OCI-LY7 (cell line): ENCODE results near the gene SNX27. TPM values are rescaled to one million over a fixed set of nuclear protein-coding genes. Genes with fewer than 3 reads are reported as not detected.

Experiments
- BruUV-seq: library from RNA; stranded (reverse); fragments of 400-500 nt; replicated peaks from 2 replicates; lab custom pipeline; 2021; lab: Mats Ljungman, UMichigan
- CTCF ChIA-PET: fragments of 300-600 bp; sonication (Branson Sonifier 250); formaldehyde crosslinking; loops from one replicate; lab custom pipeline; 2022; ENCODE audit warnings: antibody characterized with exemption; ENCODE audit not compliant: unreplicated experiment; lab: Charles Lee
- POLR2A ChIA-PET: fragments of 300-600 bp; sonication (Branson Sonifier 250); formaldehyde crosslinking; loops from one replicate; lab custom pipeline; 2022; ENCODE audit warnings: antibody characterized with exemption; lab: Charles Lee
- DNase-seq: peaks from one replicate; pipeline ENCODE4 v3.0.0-alpha.2; 2015; ENCODE audit warnings: low spot score
- H2AFZ ChIP-seq: fragments of 200-600 bp; sonication (generic), shearing (Covaris generic); 2 replicates; pipeline ENCODE4 v1.6.1; 2014; ENCODE audit warnings: mild to moderate bottlenecking, antibody characterized with exemption, low read length, moderate library complexity
- H3K27ac ChIP-seq: fragments of 200-600 bp; sonication (generic); 2 replicates; pipeline ENCODE4 v1.5.1; 2014; ENCODE audit warnings: mixed run types, low read depth, mild to moderate bottlenecking, moderate library complexity, low read length, inconsistent platforms; ENCODE audit not compliant: poor library complexity, severe bottlenecking
- H3K36me3 ChIP-seq: fragments of 200-600 bp; sonication (generic); 2 replicates; pipeline ENCODE4 v1.6.1; 2014; ENCODE audit warnings: mild to moderate bottlenecking, antibody characterized with exemption, low read length, moderate library complexity, mixed read lengths; ENCODE audit not compliant: insufficient read depth
- H3K4me1 ChIP-seq: fragments of 200-600 bp; sonication (generic); 2 replicates; pipeline ENCODE4 v1.5.1; 2014; ENCODE audit warnings: mild to moderate bottlenecking, low read length; ENCODE audit not compliant: insufficient read depth, poor library complexity, severe bottlenecking
- H3K4me2 ChIP-seq: fragments of 200-600 bp; sonication (generic); 2 replicates; pipeline ENCODE4 v1.6.1; 2014; ENCODE audit warnings: mild to moderate bottlenecking, low read length
- H3K4me3 ChIP-seq: fragments of 200-600 bp; sonication (generic); 2 replicates; pipeline ENCODE4 v1.5.1; 2014; ENCODE audit warnings: mild to moderate bottlenecking, low read depth, low read length; ENCODE audit not compliant: poor library complexity, severe bottlenecking
- H3K79me2 ChIP-seq: fragments of 200-600 bp; sonication (generic); 2 replicates; pipeline ENCODE4 v1.6.1; 2016; ENCODE audit warnings: low read depth, mild to moderate bottlenecking, low read length, moderate library complexity, mixed read lengths; ENCODE audit not compliant: insufficient read depth
- H3K9me2 ChIP-seq: fragments of 200-600 bp; sonication (generic); 2 replicates; pipeline ENCODE4 v1.6.1; 2016; ENCODE audit warnings: mild to moderate bottlenecking, low read length, mixed read lengths; ENCODE audit not compliant: insufficient read depth
- H3K9me3 ChIP-seq: fragments of 200-600 bp; sonication (generic); 2 replicates; pipeline ENCODE4 v1.6.1; 2014; ENCODE audit warnings: mild to moderate bottlenecking, mixed run types, low read length, mixed read lengths
- H4K20me1 ChIP-seq: fragments of 200-600 bp; sonication (generic); 2 replicates; pipeline ENCODE4 v1.6.1; 2014; ENCODE audit warnings: mild to moderate bottlenecking, antibody characterized with exemption, low read length, moderate library complexity, mixed read lengths; ENCODE audit not compliant: insufficient read depth
- EZH2phosphoT487 ChIP-seq: fragments of 200-600 bp; sonication (generic); IDR thresholded peaks from 2 replicates; pipeline ENCODE4 v1.6.1; 2018; ENCODE audit warnings: low read depth, borderline replicate concordance, mild to moderate bottlenecking, mixed run types, antibody characterized with exemption, low read length, moderate library complexity, mixed read lengths
- intact Hi-C: fragments of 100-400 bp; cut with micrococcal nuclease; formaldehyde crosslinking; loops from one replicate; pipeline ENCODE4 v1.10.0; 2022; ENCODE audit not compliant: unreplicated experiment
- total RNA-seq, 2 experiments: library from RNA; depleted of rRNA in 1 of 2; stranded (reverse); fragments of >200 nt in 1 of 2; shearing (Covaris generic) in 1 of 2; gene quantifications; 2 replicates each; pipeline ENCODE4 v1.2.3, GENCODE V29; 2014 to 2022
- TF ChIP-seq, protein P1 (sequence below): fragments of 200-600 bp; sonication (generic); conservative IDR thresholded peaks from 2 replicates; pipeline ENCODE4 v1.5.1; 2014; ENCODE audit warnings: mild to moderate bottlenecking, antibody characterized with exemption, low read length, moderate library complexity, mixed read lengths

Gene SNX27
- total RNA-seq, 2 experiments from 2014 or later = 16.4 to 32.0 TPM

DNA sequence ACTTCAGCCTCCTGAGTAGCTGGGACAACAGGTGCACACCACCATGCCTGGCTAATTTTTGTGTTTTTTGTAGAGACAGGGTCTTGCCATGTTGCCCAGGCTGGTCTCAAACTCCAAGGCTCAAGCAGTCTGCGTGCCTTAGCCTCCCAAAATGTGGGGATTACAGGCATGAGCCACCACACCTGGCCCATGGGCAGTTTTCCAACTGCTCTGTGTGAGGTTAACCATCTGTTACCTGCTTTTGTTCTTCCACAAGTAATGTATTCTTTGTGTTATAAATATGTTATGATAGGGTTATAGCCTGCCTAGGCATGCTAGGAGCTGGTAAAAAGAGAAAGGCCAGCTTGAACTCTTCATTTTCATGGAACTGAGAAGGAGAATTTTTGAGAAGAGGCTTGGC lies 41.0 kb upstream of the SNX27 start:
- intact Hi-C loops = no loop called here
- Histone ChIP-seq H3K4me2 (no peak overlapping the region), H3K4me3 (no peak overlapping the region), H4K20me1 (no peaks in the 10 kb centered on the region), H3K9me3 (no peaks in the 10 kb centered on the region), H3K27ac (no peak overlapping the region), H3K79me2 (no peaks in the 10 kb centered on the region), H3K36me3 (no peaks in the 10 kb centered on the region), H2AFZ (no peak overlapping the region), H3K9me2 (no peaks in the 10 kb centered on the region), H3K4me1 (no peaks in the 10 kb centered on the region)
- DNase-seq = no peak
- POLR2A ChIA-PET = no interaction called here
- CTCF ChIA-PET = no interaction called here
- no peak for TF ChIP-seq EZH2phosphoT487
- TF ChIP-seq, protein P1, sequence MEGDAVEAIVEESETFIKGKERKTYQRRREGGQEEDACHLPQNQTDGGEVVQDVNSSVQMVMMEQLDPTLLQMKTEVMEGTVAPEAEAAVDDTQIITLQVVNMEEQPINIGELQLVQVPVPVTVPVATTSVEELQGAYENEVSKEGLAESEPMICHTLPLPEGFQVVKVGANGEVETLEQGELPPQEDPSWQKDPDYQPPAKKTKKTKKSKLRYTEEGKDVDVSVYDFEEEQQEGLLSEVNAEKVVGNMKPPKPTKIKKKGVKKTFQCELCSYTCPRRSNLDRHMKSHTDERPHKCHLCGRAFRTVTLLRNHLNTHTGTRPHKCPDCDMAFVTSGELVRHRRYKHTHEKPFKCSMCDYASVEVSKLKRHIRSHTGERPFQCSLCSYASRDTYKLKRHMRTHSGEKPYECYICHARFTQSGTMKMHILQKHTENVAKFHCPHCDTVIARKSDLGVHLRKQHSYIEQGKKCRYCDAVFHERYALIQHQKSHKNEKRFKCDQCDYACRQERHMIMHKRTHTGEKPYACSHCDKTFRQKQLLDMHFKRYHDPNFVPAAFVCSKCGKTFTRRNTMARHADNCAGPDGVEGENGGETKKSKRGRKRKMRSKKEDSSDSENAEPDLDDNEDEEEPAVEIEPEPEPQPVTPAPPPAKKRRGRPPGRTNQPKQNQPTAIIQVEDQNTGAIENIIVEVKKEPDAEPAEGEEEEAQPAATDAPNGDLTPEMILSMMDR = no peak
- BruUV-seq = no TSS peak

DNA sequence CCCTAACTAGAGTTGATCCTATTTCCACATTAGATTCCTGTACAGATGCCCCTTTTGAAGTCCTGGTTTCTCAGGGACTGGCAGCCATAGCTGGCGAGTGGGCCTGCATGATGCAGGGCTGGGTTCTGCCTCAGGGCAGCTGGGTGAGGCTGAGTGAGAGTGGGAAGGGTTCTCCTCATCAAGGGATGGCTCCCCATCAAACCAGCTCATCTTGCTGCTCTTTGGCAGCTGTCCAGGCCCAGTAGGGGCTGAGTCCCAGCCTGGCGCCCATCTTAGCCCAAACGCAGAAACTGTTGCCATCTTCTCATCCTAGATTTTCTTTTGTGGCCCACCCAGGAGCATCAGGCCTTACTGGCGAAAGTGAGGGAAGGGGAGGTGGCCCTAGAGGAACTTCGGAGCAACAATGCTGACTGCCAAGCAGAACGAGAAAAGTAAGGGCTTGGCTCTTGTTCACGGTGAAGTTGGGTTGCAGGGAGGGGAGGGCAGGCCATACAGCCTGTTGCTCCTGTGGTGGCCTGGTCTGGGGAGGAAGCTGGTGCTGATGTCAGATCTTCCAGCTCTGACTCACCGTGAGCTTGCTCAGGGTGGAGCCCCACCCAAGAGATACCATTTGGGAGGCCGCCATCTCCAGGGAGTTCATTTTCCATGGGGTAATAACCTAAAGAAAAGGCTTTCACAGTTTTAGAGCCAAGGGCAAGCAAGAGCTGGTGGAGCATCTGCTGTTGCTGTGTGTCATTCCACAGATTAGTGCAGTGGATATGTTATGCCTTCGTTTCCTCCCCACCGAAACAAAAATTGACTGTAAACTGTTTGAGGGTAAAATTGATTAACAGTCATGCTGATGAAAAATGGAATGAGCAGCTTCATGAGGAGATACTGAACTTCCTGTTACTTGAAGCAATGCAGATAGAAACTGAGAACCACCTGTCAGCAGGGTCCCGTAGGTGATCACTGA lies 37.0 kb upstream of the SNX27 start:
- H3K9me3 ChIP-seq = no peaks in the 10 kb centered on the region
- H3K4me1 ChIP-seq = no peaks in the 10 kb centered on the region
- POLR2A ChIA-PET = interaction anchor here (0.6 kb wide), 1 partner anchor 12 kb away, joined by 4 read pairs; no protein-coding TSS in a partner anchor
- intact Hi-C loops = no loop called here
- no peak overlapping the region for H3K4me2 ChIP-seq
- no peak overlapping the region for H3K27ac ChIP-seq
- DNase-seq = no peak
- CTCF ChIA-PET = no interaction called here
- no TSS peak for BruUV-seq
- no peaks in the 10 kb centered on the region for H3K36me3 ChIP-seq
- no peaks in the 10 kb centered on the region for H4K20me1 ChIP-seq
- H3K9me2 ChIP-seq = no peaks in the 10 kb centered on the region
- TF ChIP-seq, protein P1 = no peak
- no peak for TF ChIP-seq EZH2phosphoT487
- H3K4me3 ChIP-seq = no peak overlapping the region
- no peak overlapping the region for H2AFZ ChIP-seq
- H3K79me2 ChIP-seq = no peaks in the 10 kb centered on the region

- no TSS peak for BruUV-seq
- no peaks in the 10 kb centered on the region for H4K20me1 ChIP-seq
- CTCF ChIA-PET = no interaction called here
- H3K9me2 ChIP-seq = no peaks in the 10 kb centered on the region
- TF ChIP-seq, protein P1 = no peak
- no peaks in the 10 kb centered on the region for H3K9me3 ChIP-seq
- H3K4me3 ChIP-seq = no peak overlapping the region
- no peak for DNase-seq
- no peak overlapping the region for H3K27ac ChIP-seq
- no peak overlapping the region for H3K4me2 ChIP-seq
- intact Hi-C loops = no loop called here
- H2AFZ ChIP-seq = no peak overlapping the region
- POLR2A ChIA-PET = no interaction called here
- no peaks in the 10 kb centered on the region for H3K4me1 ChIP-seq
- no peaks in the 10 kb centered on the region for H3K36me3 ChIP-seq
- no peaks in the 10 kb centered on the region for H3K79me2 ChIP-seq
Observed at GRCh38 chr1:151577173-151577572, 34.7 kb upstream of the SNX27 start.
